ENCODE data around the gene PPP1R26. TPM values are rescaled to one million over a fixed set of nuclear protein-coding genes. Genes with fewer than 3 reads are reported as not detected.

PPP1R26 gene
- total and polyA plus RNA-seq, 9 of the 15 experiments (the other 6 are each of a cell fraction or from before 2014, with no cell fraction given) = 0.77 to 26.8 (median 9.3) TPM

DNA sequence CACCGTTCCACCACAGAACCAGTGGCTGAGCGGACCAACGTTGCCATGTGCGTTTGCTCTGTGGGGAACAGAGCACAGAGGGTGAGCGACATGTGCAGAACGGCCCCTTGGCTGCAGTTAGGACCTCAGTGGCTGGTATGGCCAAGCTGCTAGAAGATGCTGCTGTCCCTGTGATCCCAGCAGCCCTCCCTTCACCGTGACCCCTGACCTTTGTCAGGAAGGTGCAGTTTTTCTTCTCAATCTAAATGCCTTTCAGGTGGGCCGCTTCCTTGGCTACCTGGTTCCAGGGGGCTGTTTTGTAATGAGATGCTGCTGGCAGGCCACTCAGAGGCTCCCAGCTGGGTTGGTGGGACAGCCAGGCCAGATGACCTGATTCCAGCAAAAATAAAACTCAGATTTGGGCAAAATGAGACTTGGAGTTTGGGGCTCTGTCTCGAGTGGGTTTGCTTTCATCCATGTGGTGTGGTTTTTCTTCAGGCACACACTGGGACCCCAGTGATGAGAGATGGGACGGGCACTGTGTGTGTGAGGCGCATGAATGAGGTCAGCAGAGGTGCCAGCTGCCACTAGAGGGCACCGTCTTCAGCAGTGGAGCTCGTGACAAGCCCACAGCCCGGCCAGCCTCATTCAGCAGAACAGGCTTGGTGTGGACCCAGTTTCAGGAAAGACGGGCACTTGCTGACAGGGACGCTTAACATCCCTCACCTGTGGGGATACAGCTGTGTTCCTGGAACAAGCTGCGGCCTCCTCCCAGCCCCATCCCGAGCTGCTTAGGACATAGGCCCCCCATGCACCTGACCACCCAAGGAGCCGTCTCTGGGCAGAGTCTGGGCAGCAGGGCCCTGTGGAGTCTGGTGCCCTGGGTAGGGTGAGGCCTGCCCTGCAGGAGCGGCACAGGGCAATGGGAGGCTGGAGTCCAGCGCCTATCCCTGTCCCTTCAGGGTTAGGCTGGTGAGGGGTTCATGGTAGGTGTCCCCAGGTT, 25.0 kb downstream of the PPP1R26 start (continued):
- TF ChIP-seq, protein P1, sequence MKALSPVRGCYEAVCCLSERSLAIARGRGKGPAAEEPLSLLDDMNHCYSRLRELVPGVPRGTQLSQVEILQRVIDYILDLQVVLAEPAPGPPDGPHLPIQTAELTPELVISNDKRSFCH (CRISPR knock-in tag; IDR thresholded peaks at IDR 0.05) = no peak
- TF ChIP-seq, protein P1 (tag; IDR thresholded peaks at IDR 0.05) = no peak
- TF ChIP-seq ILK (tag; IDR thresholded peaks at IDR 0.05; ENCODE audit: borderline replicate concordance, low read depth) (no peak), MED1 (CRISPR knock-in tag; IDR thresholded peaks at IDR 0.05; ENCODE audit: borderline replicate concordance) (no peak), JUND (IDR thresholded peaks at IDR 0.05; ENCODE audit: borderline replicate concordance, low read depth, low read length) (peak; percentile 70), JUND (tag; IDR thresholded peaks at IDR 0.05; ENCODE audit: borderline replicate concordance, low read depth, low read length) (peak; percentile 40; the same call in 1 of the 3 replicates), POLR2AphosphoS5 (IDR thresholded peaks at IDR 0.05; ENCODE audit: control insufficient read depth, insufficient read depth, low read depth, low read length) (peak; percentile 16), RAD21 (CRISPR knock-in tag; conservative IDR thresholded peaks at IDR 0.05 in 1 of 2, IDR thresholded peaks at IDR 0.05 in 1 of 2) (peak; percentile 18 to 56; a peak in 2 of 4 replicates), GABPB1 (CRISPR knock-in tag; IDR thresholded peaks at IDR 0.05) (no peak), HMGN3 (IDR thresholded peaks at IDR 0.05; ENCODE audit: borderline replicate concordance, extremely low read depth, insufficient read length, low read depth, low read length) (peak; percentile 25), TEAD1 (CRISPR knock-in tag; IDR thresholded peaks at IDR 0.05) (no peak), SNRNP70 (optimal IDR thresholded peaks at IDR 0.05; ENCODE audit: low read depth, low read length) (peak; percentile 40), CREM (IDR thresholded peaks at IDR 0.05; ENCODE audit: low read depth) (peak; percentile 80)
- TF ChIP-seq, protein P2, sequence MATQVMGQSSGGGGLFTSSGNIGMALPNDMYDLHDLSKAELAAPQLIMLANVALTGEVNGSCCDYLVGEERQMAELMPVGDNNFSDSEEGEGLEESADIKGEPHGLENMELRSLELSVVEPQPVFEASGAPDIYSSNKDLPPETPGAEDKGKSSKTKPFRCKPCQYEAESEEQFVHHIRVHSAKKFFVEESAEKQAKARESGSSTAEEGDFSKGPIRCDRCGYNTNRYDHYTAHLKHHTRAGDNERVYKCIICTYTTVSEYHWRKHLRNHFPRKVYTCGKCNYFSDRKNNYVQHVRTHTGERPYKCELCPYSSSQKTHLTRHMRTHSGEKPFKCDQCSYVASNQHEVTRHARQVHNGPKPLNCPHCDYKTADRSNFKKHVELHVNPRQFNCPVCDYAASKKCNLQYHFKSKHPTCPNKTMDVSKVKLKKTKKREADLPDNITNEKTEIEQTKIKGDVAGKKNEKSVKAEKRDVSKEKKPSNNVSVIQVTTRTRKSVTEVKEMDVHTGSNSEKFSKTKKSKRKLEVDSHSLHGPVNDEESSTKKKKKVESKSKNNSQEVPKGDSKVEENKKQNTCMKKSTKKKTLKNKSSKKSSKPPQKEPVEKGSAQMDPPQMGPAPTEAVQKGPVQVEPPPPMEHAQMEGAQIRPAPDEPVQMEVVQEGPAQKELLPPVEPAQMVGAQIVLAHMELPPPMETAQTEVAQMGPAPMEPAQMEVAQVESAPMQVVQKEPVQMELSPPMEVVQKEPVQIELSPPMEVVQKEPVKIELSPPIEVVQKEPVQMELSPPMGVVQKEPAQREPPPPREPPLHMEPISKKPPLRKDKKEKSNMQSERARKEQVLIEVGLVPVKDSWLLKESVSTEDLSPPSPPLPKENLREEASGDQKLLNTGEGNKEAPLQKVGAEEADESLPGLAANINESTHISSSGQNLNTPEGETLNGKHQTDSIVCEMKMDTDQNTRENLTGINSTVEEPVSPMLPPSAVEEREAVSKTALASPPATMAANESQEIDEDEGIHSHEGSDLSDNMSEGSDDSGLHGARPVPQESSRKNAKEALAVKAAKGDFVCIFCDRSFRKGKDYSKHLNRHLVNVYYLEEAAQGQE (IDR thresholded peaks at IDR 0.05; ENCODE audit: borderline replicate concordance) = peak; percentile 22; the same call in 1 of the 2 replicates
- TF ChIP-seq, protein P2 (CRISPR knock-in tag; IDR thresholded peaks at IDR 0.05; ENCODE audit: low read depth) = no peak
- TF ChIP-seq, protein P3, sequence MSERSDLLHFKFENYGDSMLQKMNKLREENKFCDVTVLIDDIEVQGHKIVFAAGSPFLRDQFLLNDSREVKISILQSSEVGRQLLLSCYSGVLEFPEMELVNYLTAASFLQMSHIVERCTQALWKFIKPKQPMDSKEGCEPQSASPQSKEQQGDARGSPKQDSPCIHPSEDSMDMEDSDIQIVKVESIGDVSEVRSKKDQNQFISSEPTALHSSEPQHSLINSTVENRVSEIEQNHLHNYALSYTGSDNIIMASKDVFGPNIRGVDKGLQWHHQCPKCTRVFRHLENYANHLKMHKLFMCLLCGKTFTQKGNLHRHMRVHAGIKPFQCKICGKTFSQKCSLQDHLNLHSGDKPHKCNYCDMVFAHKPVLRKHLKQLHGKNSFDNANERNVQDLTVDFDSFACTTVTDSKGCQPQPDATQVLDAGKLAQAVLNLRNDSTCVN (CRISPR knock-in tag; IDR thresholded peaks at IDR 0.05) = no peak

All from K562 (cell line).